GM21526 (cell line): Measurements from ENCODE around the gene NEDD4.
"Not testable (repeated sequence)": the region's sequence is repeated elsewhere in the genome, so short reads cannot be mapped to it uniquely, and the experiment has no call there.

Experiments used
- ATAC-seq: cut with Tn5 transposase; IDR thresholded peaks from one replicate; pipeline ENCODE4 v1.9.1; 2021; ENCODE audit warnings: moderate library complexity; ENCODE audit not compliant: unreplicated experiment, low FRiP score

Gene NEDD4

GRCh38 chr15:55960946-55961345 lies 32.5 kb downstream of the NEDD4 start:
- ATAC-seq, result no peak

- no peak for ATAC-seq
Observed at GRCh38 chr15:55959744-55960447, 33.5 kb downstream of the NEDD4 start.

- no peak for ATAC-seq
Observed at GRCh38 chr15:55958349-55958748, 35.1 kb downstream of the NEDD4 start.

- ATAC-seq, result no peak
Observed at GRCh38 chr15:55954862-55955605, 38.4 kb downstream of the NEDD4 start.

GRCh38 chr15:55952501-55953274 lies 40.7 kb downstream of the NEDD4 start:
- ATAC-seq, result not testable (repeated sequence)

- not testable (repeated sequence) for ATAC-seq
Observed at GRCh38 chr15:55944606-55945005, 48.8 kb downstream of the NEDD4 start.

GRCh38 chr15:55942332-55942731 lies 51.1 kb downstream of the NEDD4 start:
- ATAC-seq, result no peak

- ATAC-seq, result no peak
Observed at GRCh38 chr15:55937040-55937439, 56.4 kb downstream of the NEDD4 start.

GRCh38 chr15:55928955-55929354 lies 64.5 kb downstream of the NEDD4 start:
- ATAC-seq, result no peak

- no peak for ATAC-seq
Observed at GRCh38 chr15:55921744-55922143, 71.7 kb downstream of the NEDD4 start.

GRCh38 chr15:55917881-55918296 lies 75.5 kb downstream of the NEDD4 start:
- ATAC-seq, result no peak

- ATAC-seq, result no peak
Observed at GRCh38 chr15:55916666-55917409, 76.6 kb downstream of the NEDD4 start.

- no peak for ATAC-seq
Observed at GRCh38 chr15:55915876-55916567, 77.4 kb downstream of the NEDD4 start.

- ATAC-seq, result no peak
Observed at GRCh38 chr15:55915221-55915620, 78.2 kb downstream of the NEDD4 start.

- ATAC-seq, result no peak
Observed at GRCh38 chr15:55914446-55914845, 79.0 kb downstream of the NEDD4 start.

GRCh38 chr15:55912982-55913381 lies 80.4 kb downstream of the NEDD4 start:
- no peak for ATAC-seq

- no peak for ATAC-seq
Observed at GRCh38 chr15:55909036-55909811, 84.2 kb downstream of the NEDD4 start.

- ATAC-seq, result no peak
Observed at GRCh38 chr15:55907797-55908196, 85.6 kb downstream of the NEDD4 start.

GRCh38 chr15:55902981-55903380 lies 90.4 kb downstream of the NEDD4 start:
- ATAC-seq, result no peak
